ENCODE data around the gene NEURL3. TPM values are rescaled to one million over a fixed set of nuclear protein-coding genes. Genes with fewer than 3 reads are reported as not detected.
"Not testable (repeated sequence)": the region's sequence is repeated elsewhere in the genome, so short reads cannot be mapped to it uniquely, and the experiment has no call there.

NEURL3 gene
- total RNA-seq, 2 experiments from 2014 or later, result 0.22 to 0.27 TPM

GRCh38 chr2:96485350-96485749, 19.8 kb downstream of the NEURL3 start:
- peak overlapping the region; percentile 99 for H3K27ac Mint-ChIP-seq
- H3K9me3 Mint-ChIP-seq, result peaks cover 2% of the 10 kb centered on the region
- CTCF ChIA-PET, result interaction anchor here (1.0 to 1.8 kb wide), 3 partner anchors 10 to 78 kb away, joined by 3 to 8 read pairs (median 5); no protein-coding TSS in a partner anchor
- POLR2A ChIA-PET, result interaction anchor here (0.7 kb wide), 1 partner anchor 69 kb away, joined by 4 read pairs; no protein-coding TSS in a partner anchor
- no peak for DNase-seq
- no peaks in the 10 kb centered on the region for H3K27me3 Mint-ChIP-seq
- H3K36me3 Mint-ChIP-seq (ENCODE audit: low read depth), result peaks cover 21% of the 10 kb centered on the region
- H3K4me1 Mint-ChIP-seq, result peaks cover 53% of the 10 kb centered on the region
- H3K4me3 Mint-ChIP-seq, result peak overlapping the region; percentile 90

GRCh38 chr2:96484091-96484490, 21.1 kb downstream of the NEURL3 start:
- ChIA-PET CTCF (interaction anchor here (0.6 to 1.5 kb wide), 5 partner anchors 8 to 48 kb away, joined by 3 to 6 read pairs (median 3); no protein-coding TSS in a partner anchor), POLR2A (no interaction called here)
- H3K4me1 Mint-ChIP-seq, result peaks cover 41% of the 10 kb centered on the region
- H3K27ac Mint-ChIP-seq, result peak overlapping the region; percentile 99
- no peak overlapping the region for H3K4me3 Mint-ChIP-seq
- peaks cover 4% of the 10 kb centered on the region for H3K27me3 Mint-ChIP-seq
- H3K9me3 Mint-ChIP-seq, result peaks cover 2% of the 10 kb centered on the region
- H3K36me3 Mint-ChIP-seq (ENCODE audit: low read depth), result peaks cover 21% of the 10 kb centered on the region
- no peak for DNase-seq

GRCh38 chr2:96477458-96477857, 27.7 kb downstream of the NEURL3 start:
- ChIA-PET POLR2A (interaction anchor here (0.6 kb wide), 1 partner anchor 12 kb away, joined by 5 read pairs; no protein-coding TSS in a partner anchor), CTCF (interaction anchor here (0.9 to 1.6 kb wide), 3 partner anchors 14 to 56 kb away, joined by 3 to 4 read pairs (median 3); no protein-coding TSS in a partner anchor)
- no peaks in the 10 kb centered on the region for H3K36me3 Mint-ChIP-seq (ENCODE audit: low read depth)
- no peak for DNase-seq
- no peak overlapping the region for H3K27ac Mint-ChIP-seq
- H3K27me3 Mint-ChIP-seq, result peaks cover 17% of the 10 kb centered on the region
- H3K4me1 Mint-ChIP-seq, result no peaks in the 10 kb centered on the region
- no peak overlapping the region for H3K4me3 Mint-ChIP-seq
- no peaks in the 10 kb centered on the region for H3K9me3 Mint-ChIP-seq

GRCh38 chr2:96471772-96472171, 33.4 kb downstream of the NEURL3 start:
- Mint-ChIP-seq H3K27ac (no peak overlapping the region), H3K4me3 (no peak overlapping the region), H3K9me3 (no peaks in the 10 kb centered on the region), H3K36me3 (ENCODE audit: low read depth) (no peaks in the 10 kb centered on the region), H3K27me3 (peaks cover 1% of the 10 kb centered on the region), H3K4me1 (peaks cover 10% of the 10 kb centered on the region)
- ChIA-PET CTCF (interaction anchor here (0.6 to 1.8 kb wide), 4 partner anchors 21 to 480 kb away, joined by 3 to 5 read pairs (median 4); no protein-coding TSS in a partner anchor), POLR2A (no interaction called here)
- no peak for DNase-seq

- peak; percentile 43 for DNase-seq
- H3K36me3 Mint-ChIP-seq (ENCODE audit: low read depth), result no peaks in the 10 kb centered on the region
- no peak overlapping the region for H3K27ac Mint-ChIP-seq
- no peaks in the 10 kb centered on the region for H3K9me3 Mint-ChIP-seq
- POLR2A ChIA-PET, result no interaction called here
- H3K27me3 Mint-ChIP-seq, result no peaks in the 10 kb centered on the region
- no peak overlapping the region for H3K4me3 Mint-ChIP-seq
- CTCF ChIA-PET, result no interaction called here
- peaks cover 10% of the 10 kb centered on the region for H3K4me1 Mint-ChIP-seq
Measured at GRCh38 chr2:96470636-96471035, 34.5 kb downstream of the NEURL3 start.

- no peak for DNase-seq
- no peaks in the 10 kb centered on the region for H3K27me3 Mint-ChIP-seq
- no peaks in the 10 kb centered on the region for H3K9me3 Mint-ChIP-seq
- H3K27ac Mint-ChIP-seq, result no peak overlapping the region
- POLR2A ChIA-PET, result no interaction called here
- no peaks in the 10 kb centered on the region for H3K36me3 Mint-ChIP-seq (ENCODE audit: low read depth)
- H3K4me1 Mint-ChIP-seq, result peaks cover 10% of the 10 kb centered on the region
- H3K4me3 Mint-ChIP-seq, result no peak overlapping the region
- CTCF ChIA-PET, result interaction anchor here (1.1 kb wide), 1 partner anchor 10 kb away, joined by 3 read pairs; no protein-coding TSS in a partner anchor
Measured at GRCh38 chr2:96470109-96470508, 35.0 kb downstream of the NEURL3 start.

- H3K9me3 Mint-ChIP-seq, result no peaks in the 10 kb centered on the region
- no peak for DNase-seq
- no peak overlapping the region for H3K27ac Mint-ChIP-seq
- H3K36me3 Mint-ChIP-seq (ENCODE audit: low read depth), result no peaks in the 10 kb centered on the region
- H3K4me3 Mint-ChIP-seq, result no peak overlapping the region
- ChIA-PET CTCF (interaction anchor here (1.1 to 1.4 kb wide), 3 partner anchors 11 to 61 kb away, joined by 3 read pairs; no protein-coding TSS in a partner anchor), POLR2A (no interaction called here)
- H3K4me1 Mint-ChIP-seq, result peaks cover 10% of the 10 kb centered on the region
- H3K27me3 Mint-ChIP-seq, result no peaks in the 10 kb centered on the region
Measured at GRCh38 chr2:96468904-96469303, 36.3 kb downstream of the NEURL3 start.

- Mint-ChIP-seq H3K4me1 (no peaks in the 10 kb centered on the region), H3K27me3 (peaks cover 5% of the 10 kb centered on the region), H3K27ac (no peak overlapping the region), H3K36me3 (ENCODE audit: low read depth) (peaks cover under 1% of the 10 kb centered on the region), H3K4me3 (no peak overlapping the region), H3K9me3 (peaks cover 6% of the 10 kb centered on the region)
- ChIA-PET POLR2A (no interaction called here), CTCF (no interaction called here)
- DNase-seq, result no peak
Measured at GRCh38 chr2:96464651-96465050, 40.5 kb downstream of the NEURL3 start.

GRCh38 chr2:96464061-96464460, 41.1 kb downstream of the NEURL3 start:
- ChIA-PET CTCF (interaction anchor here (0.7 to 1.3 kb wide), 2 partner anchors 14 to 84 kb away, joined by 4 read pairs; no protein-coding TSS in a partner anchor), POLR2A (no interaction called here)
- no peaks in the 10 kb centered on the region for H3K4me1 Mint-ChIP-seq
- H3K27ac Mint-ChIP-seq, result no peak overlapping the region
- H3K9me3 Mint-ChIP-seq, result peaks cover 8% of the 10 kb centered on the region
- H3K36me3 Mint-ChIP-seq (ENCODE audit: low read depth), result peaks cover 2% of the 10 kb centered on the region
- H3K4me3 Mint-ChIP-seq, result no peak overlapping the region
- DNase-seq, result no peak
- peaks cover 9% of the 10 kb centered on the region for H3K27me3 Mint-ChIP-seq

- Mint-ChIP-seq H3K4me1 (no peaks in the 10 kb centered on the region), H3K27me3 (peaks cover 12% of the 10 kb centered on the region), H3K27ac (no peak overlapping the region), H3K9me3 (peaks cover 8% of the 10 kb centered on the region), H3K36me3 (ENCODE audit: low read depth) (peaks cover 2% of the 10 kb centered on the region), H3K4me3 (no peak overlapping the region)
- ChIA-PET CTCF (interaction anchor here (0.7 to 1.3 kb wide), 2 partner anchors 15 to 85 kb away, joined by 4 read pairs; no protein-coding TSS in a partner anchor), POLR2A (no interaction called here)
- no peak for DNase-seq
Measured at GRCh38 chr2:96463119-96463518, 42.0 kb downstream of the NEURL3 start.

- H3K36me3 Mint-ChIP-seq (ENCODE audit: low read depth); H3K27ac Mint-ChIP-seq; CTCF ChIA-PET; H3K4me1 Mint-ChIP-seq; DNase-seq; POLR2A ChIA-PET; H3K9me3 Mint-ChIP-seq; H3K4me3 Mint-ChIP-seq: not testable (repeated sequence)
- H3K27me3 Mint-ChIP-seq, result peaks cover 12% of the 10 kb centered on the region
Measured at GRCh38 chr2:96461616-96462015, 43.5 kb downstream of the NEURL3 start.

GRCh38 chr2:96452053-96452452, 53.1 kb downstream of the NEURL3 start:
- Mint-ChIP-seq H3K27me3 (no peaks in the 10 kb centered on the region), H3K27ac (no peak overlapping the region), H3K4me1 (no peaks in the 10 kb centered on the region), H3K36me3 (ENCODE audit: low read depth) (no peaks in the 10 kb centered on the region), H3K4me3 (no peak overlapping the region), H3K9me3 (peaks cover 2% of the 10 kb centered on the region)
- POLR2A ChIA-PET, result no interaction called here
- DNase-seq, result no peak
- CTCF ChIA-PET, result no interaction called here

GRCh38 chr2:96449637-96450036, 55.5 kb downstream of the NEURL3 start:
- Mint-ChIP-seq H3K27me3 (no peaks in the 10 kb centered on the region), H3K9me3 (peaks cover 2% of the 10 kb centered on the region), H3K4me1 (no peaks in the 10 kb centered on the region), H3K4me3 (no peak overlapping the region), H3K36me3 (ENCODE audit: low read depth) (no peaks in the 10 kb centered on the region), H3K27ac (no peak overlapping the region)
- ChIA-PET CTCF (interaction anchor here (1.0 to 1.9 kb wide), 3 partner anchors 13 to 22 kb away, joined by 3 to 4 read pairs (median 4); no protein-coding TSS in a partner anchor), POLR2A (no interaction called here)
- DNase-seq, result no peak

GRCh38 chr2:96449174-96449573, 56.0 kb downstream of the NEURL3 start:
- POLR2A ChIA-PET, result no interaction called here
- Mint-ChIP-seq H3K27me3 (no peaks in the 10 kb centered on the region), H3K4me3 (no peak overlapping the region), H3K36me3 (ENCODE audit: low read depth) (no peaks in the 10 kb centered on the region), H3K9me3 (peaks cover 2% of the 10 kb centered on the region), H3K4me1 (no peaks in the 10 kb centered on the region), H3K27ac (no peak overlapping the region)
- CTCF ChIA-PET, result no interaction called here
- no peak for DNase-seq

Measured in activated CD4-positive, alpha-beta T cell treated with anti-CD3 and anti-CD28 coated beads, Interleukin-2, amount 10 ng/mL, durations not matched to agents 7 days and 5 days (primary cell).